ENCODE results near the gene SCARB1.
A peak's percentile ranks its signal among the peaks of the same experiment; 100 is the strongest.

The SCARB1 gene

DNA sequence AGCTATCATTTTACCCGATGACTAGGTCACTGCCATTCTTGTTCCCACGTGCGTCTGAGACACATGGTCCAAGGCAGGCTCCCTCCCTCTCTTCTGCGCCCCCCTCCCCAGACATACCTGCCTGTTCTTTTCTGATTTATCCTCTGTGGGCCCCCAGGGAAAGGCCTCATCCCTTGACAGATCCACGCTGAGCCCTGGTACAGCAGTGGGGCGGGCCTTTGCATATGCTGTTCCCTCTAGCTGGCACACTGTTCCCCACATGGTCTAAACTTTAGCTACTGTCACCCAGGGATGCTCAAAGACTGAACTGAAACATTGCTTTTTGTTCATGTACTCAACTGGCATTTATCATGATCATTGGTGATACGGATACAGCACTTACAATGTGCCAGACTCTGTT, 122.5 kb downstream of the SCARB1 start:
- no peak for DNase-seq

DNA sequence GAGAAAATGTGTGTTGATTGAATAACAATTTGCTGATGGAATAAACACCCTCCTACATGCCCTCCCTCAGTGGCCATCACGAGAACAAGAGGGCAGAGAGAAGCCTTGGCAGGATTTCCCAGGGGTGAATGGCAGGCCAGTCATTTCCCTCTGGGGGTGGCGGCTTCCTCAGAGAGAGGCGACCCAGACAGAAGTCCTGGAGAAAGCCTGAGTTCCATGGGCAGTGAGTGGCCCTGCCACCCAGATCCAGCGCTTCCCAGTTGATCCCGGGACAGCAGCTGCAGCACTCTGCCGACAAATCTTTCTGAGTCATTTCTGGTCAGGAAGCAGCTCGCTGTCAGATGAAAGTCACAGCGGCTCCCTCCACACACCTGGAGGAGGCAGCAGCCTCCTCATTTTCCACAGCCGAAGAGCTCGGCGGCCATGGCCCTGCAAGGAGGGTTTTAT, 123.0 kb downstream of the SCARB1 start:
- DNase-seq: no peak

DNA sequence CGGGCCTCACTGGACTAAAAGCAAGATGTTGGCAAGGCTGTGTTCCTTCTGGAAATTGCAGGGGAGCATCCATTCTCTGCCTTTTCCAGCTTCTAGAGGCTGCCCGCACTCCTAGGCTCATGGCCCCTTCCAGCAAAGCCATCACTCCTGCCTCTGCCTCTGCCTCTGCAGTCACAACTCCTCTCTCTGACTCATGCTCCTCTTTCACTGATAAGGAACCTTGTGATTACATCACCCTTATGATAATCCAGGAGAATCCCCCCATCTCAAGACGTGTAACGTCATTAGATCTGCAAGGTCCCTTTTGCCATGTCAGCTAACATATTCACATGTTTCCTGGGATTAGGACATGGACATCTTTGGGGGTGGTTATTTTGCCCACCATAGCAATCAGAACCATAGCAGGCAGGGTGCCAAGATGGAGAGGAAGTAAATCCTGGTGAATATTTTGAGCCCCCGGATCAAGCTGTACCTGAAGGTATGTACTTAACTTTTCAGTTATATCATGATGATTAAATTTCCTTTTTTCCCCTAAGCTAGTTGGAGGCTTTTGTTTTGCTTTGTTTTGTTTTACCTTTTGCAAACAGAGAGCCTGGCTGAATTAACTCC, 123.6 kb downstream of the SCARB1 start:
- DNase-seq: no peak

DNA sequence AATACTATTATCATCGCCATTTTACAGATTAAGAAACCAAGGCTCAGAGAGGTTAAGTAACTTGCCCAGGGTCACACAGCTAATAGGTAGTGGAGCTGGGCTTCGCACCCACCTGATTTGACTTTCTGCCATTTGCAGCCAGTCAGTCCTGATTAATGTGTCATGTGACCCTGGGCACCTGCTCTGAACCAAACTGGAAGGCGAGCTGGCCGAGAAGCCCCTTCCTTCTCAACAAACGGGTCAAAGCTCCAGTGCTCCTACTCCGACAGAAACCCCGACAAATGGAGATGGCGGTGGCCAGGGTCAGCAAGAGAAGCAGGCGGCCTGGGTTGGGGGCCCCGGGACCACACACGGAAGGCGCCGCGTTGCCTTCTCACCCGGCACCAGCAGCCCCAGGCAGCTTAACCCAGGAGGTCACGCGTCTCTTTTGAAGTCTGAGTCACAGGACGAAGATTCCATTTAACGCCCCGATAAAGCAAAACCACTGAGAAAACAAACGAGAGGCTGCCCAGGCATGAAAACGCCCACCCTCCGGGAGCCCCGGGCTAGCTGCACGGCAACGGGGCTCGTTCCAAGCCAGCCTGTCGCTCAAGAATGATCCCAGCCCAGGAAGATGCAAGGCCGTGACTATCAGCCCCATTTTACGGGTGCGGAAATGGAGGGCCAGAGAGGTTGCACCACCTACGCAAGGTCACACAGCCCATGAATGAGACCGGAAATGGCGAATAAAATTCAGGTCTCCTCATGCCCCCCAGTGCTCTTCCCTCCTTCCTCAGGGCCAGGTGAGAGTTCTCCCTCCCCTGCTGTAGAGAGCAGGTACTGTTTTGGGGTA, 124.8 kb downstream of the SCARB1 start:
- no peak for DNase-seq

- DNase-seq: no peak
Measured at GRCh38 chr12:124737772-124738635, 125.7 kb downstream of the SCARB1 start.

- DNase-seq: no peak
Measured at GRCh38 chr12:124737040-124737419, 126.6 kb downstream of the SCARB1 start.

DNA sequence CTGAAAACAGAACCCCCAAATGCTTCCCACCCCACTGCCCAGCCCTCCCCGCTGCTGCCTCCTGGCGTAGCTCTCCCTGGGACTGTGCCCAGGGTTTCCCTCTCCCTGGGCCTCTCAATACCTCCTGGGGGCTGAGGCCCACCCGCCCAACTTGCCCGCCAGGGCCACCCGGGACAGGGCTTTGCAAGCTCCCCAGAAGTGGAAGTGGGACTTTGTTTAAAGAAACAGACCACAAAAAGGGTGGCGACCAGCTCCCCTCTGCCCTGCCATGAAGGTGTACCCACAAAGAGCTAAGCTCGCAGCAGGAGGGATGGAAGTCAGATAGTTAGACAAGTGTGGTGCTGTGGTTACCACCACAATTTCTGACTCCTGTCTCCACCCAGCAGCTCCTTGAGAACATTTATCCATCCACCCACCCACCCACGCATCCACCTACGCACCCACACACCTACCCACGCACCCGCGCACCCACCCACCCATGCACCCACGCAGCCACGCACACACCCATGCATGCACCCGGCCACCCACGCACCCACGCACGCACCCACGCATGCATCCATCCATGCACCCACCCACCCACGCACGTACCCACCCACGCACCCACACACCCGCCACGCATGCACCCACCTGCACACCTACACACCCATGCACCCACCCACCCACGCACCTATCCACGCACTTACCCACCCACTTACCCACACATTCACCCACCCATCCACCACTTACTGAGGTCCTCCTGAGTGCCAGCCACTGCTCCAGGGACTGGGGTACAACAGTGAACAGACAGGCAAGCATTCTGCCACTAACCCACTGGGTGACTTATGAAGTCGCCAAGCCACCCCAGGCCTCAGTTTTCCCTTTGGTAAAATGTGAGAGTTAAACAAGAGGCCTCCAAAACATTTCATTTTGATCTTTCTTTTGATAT, 127.3 kb downstream of the SCARB1 start:
- DNase-seq: no peak

DNA sequence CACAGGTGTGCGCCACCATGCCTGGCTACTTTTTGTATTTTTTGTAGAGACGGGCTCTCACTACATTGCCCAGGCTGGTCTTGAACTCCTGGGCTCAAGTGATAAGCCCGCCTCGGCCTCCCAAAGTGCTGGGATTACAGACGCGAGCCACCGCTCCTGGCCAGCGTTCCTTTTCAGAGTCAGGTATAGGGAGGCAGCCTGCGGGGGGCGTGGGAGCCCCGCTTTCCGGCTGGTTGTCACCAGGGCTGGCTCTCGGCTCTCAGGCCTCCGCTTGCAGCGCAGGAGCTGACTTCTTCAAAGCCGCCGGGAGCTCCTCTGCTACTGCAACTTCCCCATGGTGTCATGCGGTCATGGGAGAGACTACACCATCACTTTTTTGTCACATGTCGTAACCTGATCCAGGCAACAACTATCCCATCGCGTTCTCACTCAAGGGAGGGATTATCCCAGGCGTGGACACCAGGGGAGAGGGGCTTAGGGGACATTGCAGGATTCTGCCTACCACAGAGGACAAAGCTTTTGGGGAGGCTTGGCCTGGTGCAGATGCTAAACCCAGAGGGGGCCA, 129.4 kb downstream of the SCARB1 start:
- no peak for DNase-seq

GRCh38 chr12:124733086-124733485, 130.6 kb downstream of the SCARB1 start:
- no peak for DNase-seq

DNA sequence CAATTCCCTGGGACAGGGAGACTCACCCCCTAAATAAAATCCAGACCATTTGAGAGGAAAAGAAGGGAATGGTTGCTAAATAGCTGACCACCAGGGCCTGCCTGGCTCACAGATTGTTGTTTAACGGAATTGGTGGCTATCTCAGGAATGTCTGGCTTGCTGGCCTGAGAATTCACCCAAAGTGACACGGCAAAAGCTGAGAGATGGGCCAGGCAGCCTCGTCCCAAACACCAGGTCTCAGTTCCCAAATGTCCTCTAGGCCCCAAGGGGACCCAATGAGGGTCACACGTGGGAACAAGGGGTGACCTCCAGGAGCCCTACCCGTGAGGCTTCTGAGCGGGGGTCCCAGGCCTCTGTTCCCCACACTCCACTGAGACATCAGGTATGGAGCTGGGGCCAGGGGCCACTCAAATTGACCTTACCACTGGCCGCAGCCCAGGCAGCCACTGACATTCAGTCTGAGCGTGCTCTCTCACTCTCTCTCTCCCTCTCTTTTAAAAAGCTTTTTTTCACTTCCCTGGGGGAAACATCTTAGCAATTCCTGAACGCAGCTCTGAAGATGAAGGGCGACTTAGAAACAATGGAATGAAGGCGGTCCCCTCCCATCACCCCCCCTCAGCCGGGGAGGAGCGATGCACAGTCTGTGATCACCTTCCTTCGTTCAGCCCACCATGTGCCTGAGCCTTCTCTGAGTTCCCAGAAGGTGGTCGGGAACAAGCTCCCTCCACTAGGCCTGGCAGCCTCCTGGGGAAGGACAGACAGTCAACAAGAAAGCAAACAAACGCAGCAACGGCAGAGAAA, 131.2 kb downstream of the SCARB1 start:
- no peak for DNase-seq

- DNase-seq: no peak
Measured at GRCh38 chr12:124731869-124732268, 131.8 kb downstream of the SCARB1 start.

- DNase-seq: peak; percentile 66
Measured at GRCh38 chr12:124730455-124730932, 133.2 kb downstream of the SCARB1 start.

DNA sequence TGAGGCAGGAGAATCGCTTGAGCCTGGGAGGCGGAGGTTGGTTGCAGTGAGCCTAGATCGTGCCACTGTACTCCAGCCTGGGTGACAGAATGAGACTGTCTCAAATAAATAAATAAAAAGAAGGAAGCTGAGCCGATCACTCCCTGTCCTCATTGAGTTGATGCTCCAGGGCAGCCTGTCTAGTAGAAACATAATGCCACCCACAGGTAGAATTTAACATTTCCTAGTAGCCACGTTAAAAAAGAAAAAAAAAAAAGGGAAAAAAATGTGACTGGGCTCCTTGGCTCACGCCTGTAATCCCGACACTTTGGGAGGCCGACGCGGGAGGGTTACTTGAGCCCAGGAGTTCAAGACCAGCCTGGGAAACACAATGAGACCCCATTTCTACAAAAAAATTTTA, 135.7 kb downstream of the SCARB1 start:
- no peak for DNase-seq

GRCh38 chr12:124727264-124727800, 136.3 kb downstream of the SCARB1 start:
- DNase-seq: peak; percentile 76
